Smooth muscle cell (in vitro differentiated cells): ENCODE data around the gene TDRD6. TPM values are rescaled to one million over a fixed set of nuclear protein-coding genes. Genes with fewer than 3 reads are reported as not detected.

Source experiments
- DNase-seq: peaks from one replicate; lab custom pipeline; 2025; ENCODE audit not compliant: unreplicated experiment; lab: John Stamatoyannopoulos, UW
- H2AFZ ChIP-seq: fragments of 200-600 bp; sonication (generic); 2 replicates; pipeline ENCODE4 v1.6.0; 2016; ENCODE audit warnings: antibody characterized with exemption, low read depth, mild to moderate bottlenecking
- H3F3A ChIP-seq: fragments of 200-600 bp; sonication (generic); 2 replicates; pipeline ENCODE4 v1.6.0; 2017; ENCODE audit warnings: antibody characterized with exemption, low read depth
- H3K27ac ChIP-seq: fragments of 200-600 bp; sonication (generic); 2 replicates; pipeline ENCODE4 v1.5.1; 2016; ENCODE audit warnings: low read depth, mild to moderate bottlenecking
- H3K27me3 ChIP-seq: fragments of 200-600 bp; sonication (generic); 2 replicates; pipeline ENCODE4 v1.6.1; 2016; ENCODE audit warnings: low read depth, mild to moderate bottlenecking
- H3K36me3 ChIP-seq: fragments of 200-600 bp; sonication (generic); 2 replicates; pipeline ENCODE4 v1.5.1; 2016; ENCODE audit warnings: low read depth
- H3K4me1 ChIP-seq: fragments of 200-600 bp; sonication (generic); 2 replicates; pipeline ENCODE4 v1.5.1; 2016; ENCODE audit warnings: low read depth
- H3K4me2 ChIP-seq: fragments of 200-600 bp; sonication (generic); 2 replicates; pipeline ENCODE4 v1.6.0; 2016; ENCODE audit warnings: mild to moderate bottlenecking
- H3K4me3 ChIP-seq: fragments of 200-600 bp; sonication (generic); 2 replicates; pipeline ENCODE4 v1.5.1; 2016; ENCODE audit warnings: mild to moderate bottlenecking
- H3K79me2 ChIP-seq: fragments of 200-600 bp; sonication (generic); 2 replicates; pipeline ENCODE4 v1.6.0; 2016; ENCODE audit warnings: low read depth, mild to moderate bottlenecking
- H3K9ac ChIP-seq: fragments of 200-600 bp; sonication (generic); 2 replicates; pipeline ENCODE4 v1.6.0; 2016; ENCODE audit warnings: low read depth
- H3K9me3 ChIP-seq: fragments of 200-600 bp; sonication (generic); replicated peaks from 2 replicates; pipeline ENCODE4 v1.5.1; 2016; ENCODE audit warnings: low read depth
- H4K20me1 ChIP-seq: fragments of 200-600 bp; sonication (generic); 2 replicates; pipeline ENCODE4 v1.6.0; 2016; ENCODE audit warnings: low read depth
- WGBS: methylation state at CpG from one replicate; pipeline ENCODE4 v1.1.7; 2016; ENCODE audit warnings: low lambda C conversion rate; 5-methylcytosine and 5-hydroxymethylcytosine counted together
- polyA plus RNA-seq: library from polyadenylated mRNA; unstranded; fragments of >200 nt; fragmentation: Nextera tagmentation; extraction: Ambion mirVana; gene quantifications from 2 replicates; pipeline ENCODE4 v1.2.1, GENCODE V29; 2016
- total RNA-seq: library from RNA; depleted of rRNA; stranded (reverse); fragments of >200 nt; gene quantifications from 2 replicates; pipeline ENCODE4 v1.2.3, GENCODE V29; 2014
- TF ChIP-seq, protein P1 (sequence below): fragments of 200-600 bp; sonication (generic); IDR thresholded peaks from 2 replicates; pipeline ENCODE4 v1.5.1; 2017; ENCODE audit warnings: borderline replicate concordance, mild to moderate bottlenecking, antibody characterized with exemption; ENCODE audit not compliant: insufficient read depth, poor library complexity, severe bottlenecking

Gene TDRD6
- total and polyA plus RNA-seq, 2 experiments from 2014 or later, result under 0.01 TPM; not detected in 1

DNA sequence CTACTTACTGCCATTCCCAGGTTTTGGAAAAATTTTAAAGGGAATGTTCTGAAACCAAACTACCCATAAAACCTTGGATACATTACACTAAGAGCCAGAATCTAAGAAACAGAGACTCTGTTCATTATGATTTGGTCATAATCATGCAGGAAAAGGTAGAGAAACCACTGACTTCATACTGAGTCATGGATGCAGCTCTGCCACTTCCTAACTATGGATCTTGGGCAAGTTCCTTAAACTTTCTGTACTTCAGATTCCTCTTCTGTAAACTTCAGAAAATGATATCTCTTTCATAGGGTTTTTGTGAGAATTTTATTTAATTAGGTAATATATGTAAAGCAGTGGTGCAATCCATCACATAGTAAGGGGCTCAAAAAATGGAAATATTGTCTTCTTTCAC is 27.5 kb downstream of the TDRD6 start:
- Histone ChIP-seq H3K4me3 (no peak overlapping the region), H3K4me1 (no peaks in the 10 kb centered on the region), H3K4me2 (no peak overlapping the region), H3F3A (no peaks in the 10 kb centered on the region), H3K27ac (no peak overlapping the region), H4K20me1 (no peaks in the 10 kb centered on the region), H3K27me3 (peaks cover 19% of the 10 kb centered on the region), H3K79me2 (no peaks in the 10 kb centered on the region), H3K9ac (no peak overlapping the region), H3K9me3 (no peaks in the 10 kb centered on the region), H3K36me3 (no peaks in the 10 kb centered on the region), H2AFZ (no peak overlapping the region)
- TF ChIP-seq, protein P1, sequence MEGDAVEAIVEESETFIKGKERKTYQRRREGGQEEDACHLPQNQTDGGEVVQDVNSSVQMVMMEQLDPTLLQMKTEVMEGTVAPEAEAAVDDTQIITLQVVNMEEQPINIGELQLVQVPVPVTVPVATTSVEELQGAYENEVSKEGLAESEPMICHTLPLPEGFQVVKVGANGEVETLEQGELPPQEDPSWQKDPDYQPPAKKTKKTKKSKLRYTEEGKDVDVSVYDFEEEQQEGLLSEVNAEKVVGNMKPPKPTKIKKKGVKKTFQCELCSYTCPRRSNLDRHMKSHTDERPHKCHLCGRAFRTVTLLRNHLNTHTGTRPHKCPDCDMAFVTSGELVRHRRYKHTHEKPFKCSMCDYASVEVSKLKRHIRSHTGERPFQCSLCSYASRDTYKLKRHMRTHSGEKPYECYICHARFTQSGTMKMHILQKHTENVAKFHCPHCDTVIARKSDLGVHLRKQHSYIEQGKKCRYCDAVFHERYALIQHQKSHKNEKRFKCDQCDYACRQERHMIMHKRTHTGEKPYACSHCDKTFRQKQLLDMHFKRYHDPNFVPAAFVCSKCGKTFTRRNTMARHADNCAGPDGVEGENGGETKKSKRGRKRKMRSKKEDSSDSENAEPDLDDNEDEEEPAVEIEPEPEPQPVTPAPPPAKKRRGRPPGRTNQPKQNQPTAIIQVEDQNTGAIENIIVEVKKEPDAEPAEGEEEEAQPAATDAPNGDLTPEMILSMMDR, result no peak
- DNase-seq, result no peak

DNA sequence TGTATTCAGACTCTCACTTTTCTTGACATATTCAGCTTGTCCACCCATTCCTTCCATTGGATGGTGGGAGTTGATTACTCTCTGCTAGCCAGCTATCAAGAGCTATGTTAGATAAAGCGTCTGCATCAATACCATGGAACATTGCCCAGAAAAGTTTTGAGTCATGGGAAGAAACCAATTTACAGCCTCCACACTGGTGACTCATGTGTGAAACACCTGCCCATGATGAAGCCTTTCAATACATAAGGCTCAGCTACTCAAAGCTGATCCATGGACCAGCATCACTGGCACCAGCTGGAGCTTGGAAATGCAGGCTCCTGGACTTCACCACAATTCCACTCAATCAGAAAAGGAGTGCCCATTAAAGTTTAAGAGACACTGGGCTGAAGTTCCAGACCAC is 31.4 kb downstream of the TDRD6 start:
- H4K20me1 ChIP-seq, result no peaks in the 10 kb centered on the region
- H2AFZ ChIP-seq, result no peak overlapping the region
- TF ChIP-seq, protein P1, result no peak
- H3K79me2 ChIP-seq, result no peaks in the 10 kb centered on the region
- WGBS, result 59% methylated on average over 1 of the region's 1 CpG
- DNase-seq, result no peak
- peaks cover 44% of the 10 kb centered on the region for H3K27me3 ChIP-seq
- H3K9me3 ChIP-seq, result no peaks in the 10 kb centered on the region
- H3K27ac ChIP-seq, result no peak overlapping the region
- H3K36me3 ChIP-seq, result no peaks in the 10 kb centered on the region
- H3F3A ChIP-seq, result no peaks in the 10 kb centered on the region
- no peak overlapping the region for H3K9ac ChIP-seq
- H3K4me2 ChIP-seq, result no peak overlapping the region
- no peak overlapping the region for H3K4me3 ChIP-seq
- H3K4me1 ChIP-seq, result no peaks in the 10 kb centered on the region

DNA sequence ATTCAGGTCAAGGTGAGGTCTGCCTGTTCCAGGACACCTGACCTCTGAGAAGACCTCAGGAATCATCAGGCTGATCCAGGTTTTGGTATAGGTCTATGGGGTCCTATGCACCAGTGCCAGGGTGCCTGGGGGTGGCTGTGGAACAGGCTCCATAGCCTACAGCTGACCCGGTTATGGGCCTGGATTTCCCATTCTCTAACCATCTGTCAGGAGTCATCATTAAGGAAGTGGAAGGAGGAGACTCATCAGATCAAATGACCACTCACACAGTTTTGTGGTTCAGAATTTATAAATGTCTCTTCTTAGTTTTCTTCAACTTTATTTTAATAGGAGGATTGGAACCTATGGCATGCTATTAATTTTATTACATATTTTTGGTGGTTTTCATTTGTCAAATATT is 32.7 kb downstream of the TDRD6 start:
- Histone ChIP-seq H3K36me3 (no peaks in the 10 kb centered on the region), H2AFZ (no peak overlapping the region), H3K79me2 (no peaks in the 10 kb centered on the region), H3K4me3 (no peak overlapping the region), H3K27ac (no peak overlapping the region), H3K27me3 (peaks cover 53% of the 10 kb centered on the region), H3F3A (no peaks in the 10 kb centered on the region), H3K9ac (no peak overlapping the region), H3K4me2 (no peak overlapping the region), H3K4me1 (no peaks in the 10 kb centered on the region), H4K20me1 (no peaks in the 10 kb centered on the region), H3K9me3 (no peaks in the 10 kb centered on the region)
- DNase-seq, result no peak
- 95% methylated on average over 1 of the region's 1 CpG for WGBS
- TF ChIP-seq, protein P1, result no peak

DNA sequence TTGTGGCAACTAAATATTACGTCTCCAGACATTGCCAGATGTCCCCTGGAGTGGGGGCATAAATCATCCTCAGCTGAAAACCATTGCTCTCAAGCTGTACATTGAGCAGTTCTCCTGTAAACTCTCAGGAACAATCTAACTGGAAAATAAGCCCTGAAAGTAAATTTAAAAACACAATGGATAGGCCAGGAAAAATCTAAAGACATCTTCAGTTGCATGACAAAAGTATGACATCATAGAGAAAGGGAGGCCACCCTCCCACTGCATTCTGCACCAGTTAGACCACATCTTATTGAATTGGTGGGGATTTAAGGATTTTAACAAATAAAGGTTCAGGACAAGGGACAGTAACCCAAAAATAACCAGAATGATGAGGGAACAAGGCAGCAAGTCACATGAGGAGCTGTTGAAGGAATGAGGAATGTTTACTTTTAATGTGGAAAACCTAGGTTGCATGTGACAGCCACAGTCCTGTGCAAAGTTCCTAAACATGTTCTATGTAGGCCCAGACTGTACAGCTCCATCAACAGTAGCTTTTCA is 42.2 kb downstream of the TDRD6 start:
- Histone ChIP-seq H3K27ac (no peak overlapping the region), H3K9me3 (no peaks in the 10 kb centered on the region), H3K36me3 (no peaks in the 10 kb centered on the region), H3F3A (no peaks in the 10 kb centered on the region), H3K27me3 (peaks cover 68% of the 10 kb centered on the region), H4K20me1 (no peaks in the 10 kb centered on the region), H3K9ac (no peak overlapping the region), H3K4me3 (no peak overlapping the region), H2AFZ (no peak overlapping the region), H3K79me2 (no peaks in the 10 kb centered on the region), H3K4me1 (no peaks in the 10 kb centered on the region), H3K4me2 (no peak overlapping the region)
- WGBS, result 75% methylated on average over 1 of the region's 1 CpG
- no peak for DNase-seq
- TF ChIP-seq, protein P1, result no peak
